NCI-H146 (cell line): ENCODE measurements around the gene AP4S1.
"Not testable (repeated sequence)": the region's sequence is repeated elsewhere in the genome, so short reads cannot be mapped to it uniquely, and the experiment has no call there.

Source experiments
- DNase-seq: peaks from one replicate; lab custom pipeline; 2025; lab: John Stamatoyannopoulos, UW

Gene AP4S1

DNA sequence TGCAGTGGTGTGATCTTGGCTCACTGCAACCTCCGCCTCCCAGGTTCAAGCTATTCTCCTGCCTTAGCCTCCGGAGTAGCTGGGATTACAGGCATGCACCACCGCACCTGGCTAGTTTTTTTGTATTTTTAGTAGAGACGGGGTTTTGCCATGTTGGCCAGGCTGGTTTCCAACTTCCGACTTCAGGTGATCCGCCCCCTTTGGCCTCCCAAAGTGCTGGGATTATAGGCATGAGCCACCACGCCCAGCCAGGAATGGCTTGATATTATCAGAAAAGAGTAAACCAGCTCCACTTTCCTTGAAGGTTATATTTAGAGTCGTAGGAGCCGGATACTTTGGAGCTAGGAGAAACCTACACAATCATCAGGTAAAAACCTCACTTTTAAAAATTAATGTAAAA, 61.0 kb downstream of the AP4S1 start:
- not testable (repeated sequence) for DNase-seq

- peak; percentile 48 for DNase-seq
Measured at GRCh38 chr14:31090883-31091764, 65.7 kb downstream of the AP4S1 start.

GRCh38 chr14:31092160-31092708, 66.8 kb downstream of the AP4S1 start:
- no peak for DNase-seq

GRCh38 chr14:31093884-31094839, 68.7 kb downstream of the AP4S1 start:
- DNase-seq = not testable (repeated sequence)

GRCh38 chr14:31095817-31096216, 70.4 kb downstream of the AP4S1 start:
- not testable (repeated sequence) for DNase-seq

- DNase-seq = no peak
Measured at GRCh38 chr14:31096255-31096654, 70.8 kb downstream of the AP4S1 start.

GRCh38 chr14:31097081-31097480, 71.6 kb downstream of the AP4S1 start:
- no peak for DNase-seq

GRCh38 chr14:31106768-31107167, 81.3 kb downstream of the AP4S1 start:
- no peak for DNase-seq

- DNase-seq = no peak
Measured at GRCh38 chr14:31109257-31109656, 83.8 kb downstream of the AP4S1 start.

DNA sequence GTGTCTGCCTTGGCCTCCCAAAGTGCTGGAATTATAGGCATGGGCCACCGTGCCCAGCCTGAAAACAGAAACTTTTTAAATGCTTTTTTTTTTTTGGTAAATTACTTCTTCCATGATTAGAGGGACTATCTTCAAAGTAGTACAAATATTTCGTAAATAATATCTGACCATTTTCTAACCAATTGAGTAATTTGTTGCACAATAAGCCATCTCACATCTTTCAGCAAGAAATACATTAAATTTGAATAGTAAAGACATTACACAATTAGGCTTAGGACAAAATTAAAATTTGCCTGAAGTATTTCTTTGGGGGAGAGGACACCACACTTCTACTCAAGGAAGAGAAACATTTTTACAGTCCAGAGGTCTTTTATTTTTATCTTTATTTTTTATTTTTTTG, 85.4 kb downstream of the AP4S1 start:
- DNase-seq = no peak

DNA sequence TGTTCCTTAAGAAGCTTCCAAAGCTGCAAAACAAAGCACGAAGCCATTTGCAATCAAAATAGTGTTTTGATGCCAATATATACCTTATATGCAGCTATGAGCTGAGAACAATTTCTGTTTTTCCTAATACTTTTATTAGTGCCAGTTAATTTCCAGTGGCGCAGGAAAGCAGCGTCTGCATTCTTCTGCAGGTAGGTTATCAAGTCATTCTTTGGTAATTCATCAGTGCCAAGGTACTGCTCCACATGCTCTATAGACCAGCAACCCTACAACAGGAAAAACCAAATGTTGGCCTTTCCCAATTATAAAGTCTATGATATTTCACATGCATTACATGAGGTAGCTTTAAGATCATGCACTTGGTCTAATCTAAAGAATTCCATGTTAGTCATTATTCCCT, 88.3 kb downstream of the AP4S1 start:
- no peak for DNase-seq

DNA sequence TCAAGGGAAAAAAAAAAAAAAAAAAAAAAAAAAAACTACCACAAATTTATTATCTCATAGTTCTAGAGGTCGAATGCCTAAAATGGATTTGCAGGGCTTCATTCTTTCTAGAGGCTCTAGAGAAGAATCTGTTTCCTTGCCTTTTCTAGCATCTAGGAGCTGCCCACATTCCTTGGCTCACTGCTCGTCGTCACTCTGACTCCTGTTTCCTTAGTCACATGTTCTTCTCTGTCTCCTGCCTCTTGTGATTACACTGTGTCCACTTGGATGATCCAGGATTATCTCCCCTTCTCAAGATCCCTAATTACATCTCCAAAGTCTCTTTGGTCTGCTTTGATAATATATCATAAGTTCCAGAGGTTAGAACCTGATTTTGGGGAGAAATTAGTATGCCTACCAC, 93.4 kb downstream of the AP4S1 start:
- DNase-seq = no peak

DNA sequence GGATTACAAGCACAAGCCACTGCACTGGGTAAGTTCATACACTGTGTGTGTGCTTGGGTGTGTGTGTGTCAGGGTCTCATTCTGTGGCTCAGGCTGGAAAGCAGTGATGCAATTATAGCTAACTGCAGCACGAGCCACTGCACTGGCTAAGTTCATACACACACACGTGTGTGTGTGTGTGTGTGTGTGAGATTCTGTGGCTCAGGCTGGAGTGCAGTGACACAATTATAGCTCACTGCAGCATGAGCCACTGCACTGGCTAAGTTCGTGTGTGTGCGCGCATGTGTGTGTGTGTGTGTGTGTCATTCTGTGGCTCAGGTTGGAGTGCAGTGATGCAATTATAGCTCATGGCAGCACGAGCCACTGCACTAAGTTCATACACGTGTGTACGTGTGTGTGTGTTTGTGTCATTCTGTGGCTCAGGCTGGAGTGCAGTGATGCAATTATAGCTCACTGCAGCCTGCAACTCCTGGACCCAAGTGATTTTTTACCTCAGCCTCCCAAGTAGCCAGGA, 96.7 kb downstream of the AP4S1 start:
- no peak for DNase-seq

GRCh38 chr14:31122921-31123320, 97.5 kb downstream of the AP4S1 start:
- no peak for DNase-seq

- DNase-seq = no peak
Measured at GRCh38 chr14:31124197-31124596, 98.7 kb downstream of the AP4S1 start.

DNA sequence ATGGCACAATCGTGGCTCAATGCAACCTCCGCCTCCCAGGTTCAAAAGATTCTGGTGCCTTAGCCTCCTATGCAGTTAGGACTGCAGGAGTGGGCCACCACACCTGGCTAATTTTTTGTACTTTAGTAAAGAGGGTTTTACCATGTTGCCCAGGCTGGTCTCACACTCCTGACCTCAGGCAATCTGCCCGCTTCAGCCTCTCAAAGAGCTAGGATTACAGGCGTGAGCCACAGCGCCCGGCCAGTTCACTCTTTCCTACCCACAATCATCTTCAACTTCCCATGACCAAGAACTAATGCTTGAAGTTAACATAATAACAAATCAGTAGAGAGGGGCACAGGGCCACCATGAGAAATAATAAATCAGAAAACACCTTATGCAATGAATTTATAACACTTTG, 99.8 kb downstream of the AP4S1 start:
- DNase-seq = no peak

DNA sequence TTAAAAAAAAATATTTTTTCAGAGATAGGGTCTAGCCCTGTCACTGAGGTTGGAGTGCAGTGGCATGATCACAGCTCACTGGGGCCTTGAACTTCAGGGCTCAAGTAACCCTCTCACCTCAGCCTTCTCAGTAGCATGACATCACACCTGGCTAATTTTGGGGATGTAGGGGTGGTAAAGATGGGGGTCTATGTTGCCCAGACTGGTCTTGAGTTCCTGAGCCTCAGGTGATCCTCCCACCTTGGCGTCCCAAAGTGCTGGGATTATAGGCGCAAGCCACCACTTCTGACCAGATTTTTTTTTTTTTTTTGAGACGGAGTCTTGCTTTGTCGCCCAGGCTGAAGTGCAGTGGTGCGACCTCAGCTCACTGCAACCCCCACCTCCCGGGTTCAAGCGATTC, 101.2 kb downstream of the AP4S1 start:
- DNase-seq = no peak

DNA sequence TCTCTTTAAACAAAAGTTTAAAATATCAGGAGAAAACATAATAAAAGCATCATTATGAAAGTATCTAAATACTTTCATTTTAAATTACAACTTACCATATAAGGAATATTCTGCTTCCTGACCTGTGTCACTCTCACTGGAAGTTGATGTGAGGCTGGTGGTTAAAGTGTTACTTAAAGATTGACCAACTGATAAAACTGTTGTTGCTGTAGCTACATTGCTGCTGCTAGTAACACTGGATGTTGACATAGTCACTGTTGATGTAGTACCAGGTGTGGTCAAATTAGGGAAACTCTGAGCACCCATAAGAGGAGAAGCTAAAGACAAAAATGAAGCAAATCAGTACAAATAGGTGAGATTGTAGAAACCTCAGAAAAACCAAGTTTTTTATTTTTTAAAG, 102.2 kb downstream of the AP4S1 start:
- no peak for DNase-seq

DNA sequence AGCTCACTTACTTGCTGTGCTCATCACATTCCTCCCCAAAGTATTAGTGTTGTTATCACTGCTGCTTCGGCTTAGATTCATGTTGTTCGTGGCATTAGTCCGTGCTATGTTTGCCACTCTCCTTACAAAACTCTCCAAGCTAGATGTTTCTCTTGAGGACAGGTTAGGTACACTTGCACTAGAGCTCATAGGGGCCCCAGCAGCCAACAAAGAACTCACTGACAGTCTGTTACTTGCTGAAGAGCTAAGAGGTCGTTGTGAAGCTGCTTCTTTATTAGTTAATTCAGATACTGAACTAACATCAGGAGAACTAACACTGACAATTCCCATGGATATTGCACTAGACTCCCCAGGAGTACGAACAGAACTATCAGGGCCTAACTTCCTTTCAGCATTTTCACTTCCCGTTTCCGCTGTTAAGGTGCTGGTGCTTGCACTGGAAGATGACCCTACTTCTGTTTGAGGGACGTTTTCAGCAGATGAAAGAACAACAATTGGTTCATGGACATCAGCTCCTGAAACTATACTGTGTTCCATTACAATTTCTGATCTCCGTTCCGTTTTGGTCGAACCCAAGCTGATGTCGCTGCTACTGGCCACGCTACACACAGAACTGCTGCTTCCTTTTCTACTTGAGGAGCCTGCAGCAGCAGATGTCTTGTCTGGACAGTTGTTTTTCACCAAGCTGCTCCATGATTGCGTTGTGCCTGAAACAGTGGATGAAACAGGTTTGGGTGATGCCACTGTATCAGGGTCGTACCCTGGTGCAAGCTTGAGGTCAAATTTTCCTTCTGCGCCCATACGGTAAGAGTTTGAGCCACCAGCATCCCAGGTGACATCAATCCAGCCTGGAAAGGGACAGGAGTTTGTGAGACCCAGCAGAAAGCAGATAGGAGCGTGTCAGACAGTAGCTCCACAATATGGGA, 103.4 kb downstream of the AP4S1 start:
- DNase-seq = no peak

GRCh38 chr14:31133133-31133532, 107.7 kb downstream of the AP4S1 start:
- DNase-seq = no peak

- DNase-seq = no peak
Measured at GRCh38 chr14:31137214-31137889, 111.9 kb downstream of the AP4S1 start.
